Transverse colon (tissue), 4 donors: Measurements from ENCODE around the gene CACNA2D2. TPM values are rescaled to one million over a fixed set of nuclear protein-coding genes. Genes with fewer than 3 reads are reported as not detected.
A peak's percentile ranks its signal among the peaks of the same experiment; 100 is the strongest.

Experiments
- DNase-seq: peaks from one replicate; pipeline ENCODE4 v3.0.0-alpha.2; 2019
- H3K27ac ChIP-seq, 4 donors: fragments of 200-600 bp; sonication (generic); 2 replicates each; pipeline ENCODE4 v1.5.1; 2016 to 2018; ENCODE audit warnings: inconsistent platforms in 4 of 4
- H3K27me3 ChIP-seq: fragments of 200-600 bp; sonication (generic); 2 replicates; pipeline ENCODE4 v1.5.1; 2017; ENCODE audit warnings: inconsistent platforms
- H3K36me3 ChIP-seq, 4 donors: fragments of 200-600 bp; sonication (generic); 2 replicates each; pipeline ENCODE4 v1.5.1; 2017 to 2019; ENCODE audit warnings: inconsistent platforms in 4 of 4
- H3K4me1 ChIP-seq, 4 donors: fragments of 200-600 bp; sonication (generic); 2 replicates each; pipeline ENCODE4 v1.5.1; 2017 to 2020; ENCODE audit warnings: inconsistent platforms in 4 of 4
- H3K4me3 ChIP-seq, 4 donors: fragments of 200-600 bp; sonication (generic); 1 replicate in 1 of 4; 2 replicates in 3 of 4; pipeline versions ENCODE4 v1.5.1 to v1.6.1; 2017 to 2019; ENCODE audit warnings: inconsistent platforms in 4 of 4
- H3K9me3 ChIP-seq, 2 donors: fragments of 200-600 bp; sonication (generic); 2 replicates each; pipeline ENCODE4 v1.5.1; 2017 to 2019; ENCODE audit warnings: inconsistent platforms in 2 of 2
- CTCF ChIP-seq, 5 experiments: fragments of 200-600 bp in 3 of 5; fragments of 450-650 bp in 2 of 5; sonication (generic) in 3 of 5; IDR thresholded peaks; 1 replicate in 2 of 5; 2 replicates in 3 of 5; pipeline ENCODE4 v1.5.1; 2016 to 2017; ENCODE audit warnings: antibody characterized with exemption in 5 of 5, inconsistent platforms in 3 of 5, mild to moderate bottlenecking in 2 of 5, moderate library complexity in 1 of 5
- EP300 ChIP-seq: sonication (generic); formaldehyde crosslinking; IDR thresholded peaks from one replicate; pipeline ENCODE4 v1.6.1; 2017; ENCODE audit warnings: antibody characterized with exemption, low read depth
- POLR2A ChIP-seq: fragments of 450-650 bp; IDR thresholded peaks from one replicate; pipeline ENCODE4 v1.6.1; 2016; ENCODE audit warnings: antibody characterized with exemption, mild to moderate bottlenecking, moderate library complexity
- POLR2AphosphoS5 ChIP-seq, 3 donors: sonication (generic); formaldehyde crosslinking; IDR thresholded peaks; one replicate each; pipeline ENCODE4 v1.6.1; 2016; ENCODE audit warnings: antibody characterized with exemption in 3 of 3
- WGBS, 2 donors: methylation state at CpG; one replicate each; pipeline ENCODE4 v1.1.5; 2018; ENCODE audit warnings: low coverage in 1 of 2; 5-methylcytosine and 5-hydroxymethylcytosine counted together
- in situ Hi-C, 4 donors: fragments of 200-750 bp; cut with MboI; loops; one replicate each; pipeline versions ENCODE4 v1.15.0 to v1.15.1; 2017; ENCODE audit warnings: low sequenced_read_pairs in 3 of 4, low pct_ligation_motif_present in 1 of 4, low pct_unique_long_range_greater_than_20kb in 1 of 4
- intact Hi-C: fragments of 100-400 bp; cut with DNase I; formaldehyde crosslinking; loops from one replicate; pipeline ENCODE4 v1.15.1; 2023; ENCODE audit warnings: low total_unique reads
- total RNA-seq, 4 donors: library from RNA; depleted of rRNA; stranded (reverse); fragments of >200 nt; gene quantifications; one replicate each; pipeline ENCODE4 v1.1.0, GENCODE V29; 2016

CACNA2D2 gene
- total RNA-seq, 4 donors from 2014 or later = 0.48 to 2.2 (median 0.87) TPM

GRCh38 chr3:50338965-50339364 lies 164.5 kb downstream of the CACNA2D2 start:
- in situ Hi-C loops = no loop called here

GRCh38 chr3:50337175-50337861 lies 166.1 kb downstream of the CACNA2D2 start:
- 0% methylated on average over 71 of the region's 79 CpGs; no CpG with 5 or more reads in 1 of the 2 donors for WGBS, 2 donors
- H3K4me1 ChIP-seq = peaks cover 26 to 74% (median 59%) of the 10 kb centered on the region in 4 donors
- H3K36me3 ChIP-seq = no peaks in the 10 kb centered on the region
- H3K9me3 ChIP-seq = no peaks in the 10 kb centered on the region
- peak; percentile 100 for DNase-seq
- no peaks in the 10 kb centered on the region for H3K27me3 ChIP-seq
- in situ Hi-C loops (no loop called here), intact Hi-C loops (loop anchor here (10.0 kb wide), 1 partner anchor 1947 kb away; the partner anchor contains the start of gene GLYCTK)
- H3K4me3 ChIP-seq = peak overlapping the region; percentile 49 to 91 (median 60)
- peak overlapping the region; percentile 93 to 99 (median 98) for H3K27ac ChIP-seq
- TF ChIP-seq POLR2AphosphoS5 (IDR thresholded peaks at IDR 0.05) = peak; percentile 97 to 98 (median 97)
- peak; percentile 1 for TF ChIP-seq EP300
- peak; percentile 92 for TF ChIP-seq POLR2A
- TF ChIP-seq CTCF (IDR thresholded peaks at IDR 0.05) = no peak

More at GRCh38 chr3:50338965-50339364, 164.5 kb downstream of the CACNA2D2 start:
- no peak for DNase-seq
- Histone ChIP-seq H3K4me1 (peaks cover 26 to 65% (median 52%) of the 10 kb centered on the region in 4 donors), H3K27ac (peak overlapping the region; percentile 93 to 99 (median 98)), H3K9me3 (no peaks in the 10 kb centered on the region), H3K4me3 (peak overlapping the region in 1 of 4 donors; percentile 62), H3K27me3 (no peaks in the 10 kb centered on the region), H3K36me3 (no peaks in the 10 kb centered on the region)
- intact Hi-C loops = loop anchor here (10.0 kb wide), 1 partner anchor 1946 kb away; the partner anchor contains the start of gene GLYCTK
- TF ChIP-seq POLR2A = no peak
- no peak for TF ChIP-seq CTCF (IDR thresholded peaks at IDR 0.05)
- TF ChIP-seq POLR2AphosphoS5 (IDR thresholded peaks at IDR 0.05) = no peak
- no peak for TF ChIP-seq EP300
- WGBS, 2 donors = 44 to 60% methylated on average over 1 to 5 of the region's 5 CpGs

- 1% methylated on average over 21 of the region's 31 CpGs; no CpG with 5 or more reads in 1 of the 2 donors for WGBS, 2 donors
- intact Hi-C loops = loop anchor here (10.0 kb wide), 1 partner anchor 1948 kb away; the partner anchor contains the start of gene GLYCTK
- no peak for DNase-seq
Measured at GRCh38 chr3:50336452-50337174, 166.8 kb downstream of the CACNA2D2 start.

More at GRCh38 chr3:50336452-50337174, 166.8 kb downstream of the CACNA2D2 start:
- no peaks in the 10 kb centered on the region for H3K9me3 ChIP-seq
- no peaks in the 10 kb centered on the region for H3K27me3 ChIP-seq
- H3K4me1 ChIP-seq = peaks cover 26 to 71% (median 58%) of the 10 kb centered on the region in 4 donors
- H3K36me3 ChIP-seq = peaks cover 0 to 1% (median under 1%) of the 10 kb centered on the region in 4 donors
- in situ Hi-C loops = no loop called here
- no peak for TF ChIP-seq POLR2AphosphoS5 (IDR thresholded peaks at IDR 0.05)
- TF ChIP-seq CTCF (IDR thresholded peaks at IDR 0.05) = peak in 1 of 5 experiments; percentile 26
- H3K4me3 ChIP-seq = peak overlapping the region; percentile 49 to 91 (median 60)
- peak overlapping the region; percentile 93 to 99 (median 98) for H3K27ac ChIP-seq
